ENCODE measurements around the gene PTPRS.

DNA sequence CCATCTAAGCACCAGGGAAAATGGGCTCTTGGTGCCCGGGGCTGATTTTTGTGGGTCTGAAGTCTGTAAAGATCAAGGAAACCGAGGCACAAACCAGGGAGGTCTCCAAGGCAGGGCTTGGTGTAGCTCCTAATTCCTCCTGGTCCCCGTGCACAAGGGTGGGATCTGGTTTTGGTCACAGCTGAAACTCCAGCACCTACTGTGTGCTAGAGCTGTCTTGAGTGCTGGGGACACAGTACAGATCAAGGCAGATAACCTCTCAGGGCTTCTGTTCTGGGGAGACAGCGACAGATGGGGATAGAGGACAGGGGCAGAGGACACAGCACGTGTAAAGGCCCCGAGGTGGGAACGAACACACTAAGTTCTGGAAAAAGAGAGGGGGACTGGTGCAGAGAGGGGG lies 37.4 kb downstream of the PTPRS start:
- TF ChIP-seq, protein P1, sequence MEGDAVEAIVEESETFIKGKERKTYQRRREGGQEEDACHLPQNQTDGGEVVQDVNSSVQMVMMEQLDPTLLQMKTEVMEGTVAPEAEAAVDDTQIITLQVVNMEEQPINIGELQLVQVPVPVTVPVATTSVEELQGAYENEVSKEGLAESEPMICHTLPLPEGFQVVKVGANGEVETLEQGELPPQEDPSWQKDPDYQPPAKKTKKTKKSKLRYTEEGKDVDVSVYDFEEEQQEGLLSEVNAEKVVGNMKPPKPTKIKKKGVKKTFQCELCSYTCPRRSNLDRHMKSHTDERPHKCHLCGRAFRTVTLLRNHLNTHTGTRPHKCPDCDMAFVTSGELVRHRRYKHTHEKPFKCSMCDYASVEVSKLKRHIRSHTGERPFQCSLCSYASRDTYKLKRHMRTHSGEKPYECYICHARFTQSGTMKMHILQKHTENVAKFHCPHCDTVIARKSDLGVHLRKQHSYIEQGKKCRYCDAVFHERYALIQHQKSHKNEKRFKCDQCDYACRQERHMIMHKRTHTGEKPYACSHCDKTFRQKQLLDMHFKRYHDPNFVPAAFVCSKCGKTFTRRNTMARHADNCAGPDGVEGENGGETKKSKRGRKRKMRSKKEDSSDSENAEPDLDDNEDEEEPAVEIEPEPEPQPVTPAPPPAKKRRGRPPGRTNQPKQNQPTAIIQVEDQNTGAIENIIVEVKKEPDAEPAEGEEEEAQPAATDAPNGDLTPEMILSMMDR (IDR thresholded peaks at IDR 0.05): no peak
- TF ChIP-seq EZH2phosphoT487 (IDR thresholded peaks at IDR 0.05) (no peak), EZH2 (IDR thresholded peaks at IDR 0.05) (no peak)

Data from neural progenitor cell (in vitro differentiated cells).